PC-9 (cell line): ENCODE measurements around the gene JPH4. TPM values are rescaled to one million over a fixed set of nuclear protein-coding genes. Genes with fewer than 3 reads are reported as not detected.

Source experiments
- BruUV-seq: library from RNA; stranded (reverse); fragments of 400-500 nt; replicated peaks from 2 replicates; lab custom pipeline; 2021; lab: Mats Ljungman, UMichigan
- CTCF ChIA-PET: fragments of 300-600 bp; sonication (Branson Sonifier 250); formaldehyde crosslinking; loops from one replicate; lab custom pipeline; 2022; ENCODE audit warnings: antibody characterized with exemption; lab: Charles Lee
- POLR2A ChIA-PET: fragments of 300-600 bp; sonication (Branson Sonifier 250); formaldehyde crosslinking; loops from one replicate; lab custom pipeline; 2022; ENCODE audit warnings: antibody characterized with exemption; ENCODE audit not compliant: unreplicated experiment; lab: Charles Lee
- DNase-seq, 2 experiments: peaks; one replicate each; pipeline versions ENCODE4 v3.0.0 to v3.0.0-alpha.2; 2015 to 2022; ENCODE audit warnings: mixed read lengths in 1 of 2
- H2AFZ ChIP-seq: fragments of 200-600 bp; sonication (generic); 2 replicates; pipeline ENCODE4 v1.8.1; 2017; ENCODE audit warnings: antibody characterized with exemption
- H3F3A ChIP-seq: fragments of 200-600 bp; sonication (generic); 2 replicates; pipeline ENCODE4 v1.8.1; 2017; ENCODE audit warnings: antibody characterized with exemption, mild to moderate bottlenecking, low read depth; ENCODE audit not compliant: insufficient read depth
- H3K27ac ChIP-seq: fragments of 200-600 bp; sonication (generic); 2 replicates; pipeline ENCODE4 v1.6.1; 2016; ENCODE audit warnings: mixed run types
- H3K27me3 ChIP-seq: fragments of 200-600 bp; sonication (generic); 2 replicates; pipeline ENCODE4 v1.6.1; 2016; ENCODE audit warnings: low read depth, mixed run types; ENCODE audit not compliant: insufficient read depth
- H3K36me3 ChIP-seq: fragments of 200-600 bp; sonication (generic); 2 replicates; pipeline ENCODE4 v1.6.1; 2016; ENCODE audit warnings: low read depth, mixed run types
- H3K4me1 ChIP-seq: fragments of 200-600 bp; sonication (generic); replicated peaks from 2 replicates; pipeline ENCODE4 v1.6.1; 2016; ENCODE audit warnings: mixed run types; ENCODE audit not compliant: insufficient read depth
- H3K4me2 ChIP-seq: fragments of 200-600 bp; sonication (generic); 2 replicates; pipeline ENCODE4 v1.6.1; 2017; ENCODE audit warnings: mixed run types
- H3K4me3 ChIP-seq: fragments of 200-600 bp; sonication (generic); 2 replicates; pipeline ENCODE4 v1.6.1; 2016; ENCODE audit warnings: mixed run types
- H3K79me2 ChIP-seq: fragments of 200-600 bp; sonication (generic); 2 replicates; pipeline ENCODE4 v1.6.1; 2017; ENCODE audit warnings: low read depth, mixed run types
- H3K9me2 ChIP-seq: fragments of 200-600 bp; sonication (generic); 2 replicates; pipeline ENCODE4 v1.8.1; 2017; ENCODE audit warnings: mild to moderate bottlenecking; ENCODE audit not compliant: insufficient read depth
- H3K9me3 ChIP-seq: fragments of 200-600 bp; sonication (generic); 2 replicates; pipeline ENCODE4 v1.8.1; 2016; ENCODE audit warnings: low read depth; ENCODE audit not compliant: insufficient read depth
- H4K20me1 ChIP-seq: fragments of 200-600 bp; sonication (generic); 2 replicates; pipeline ENCODE4 v1.8.1; 2017; ENCODE audit not compliant: insufficient read depth
- EZH2 ChIP-seq: fragments of 200-600 bp; sonication (generic); IDR thresholded peaks from 2 replicates; pipeline ENCODE4 v1.8.0; 2017; ENCODE audit warnings: antibody characterized with exemption, low read depth
- intact Hi-C: fragments of 100-400 bp; cut with micrococcal nuclease; formaldehyde crosslinking; loops from one replicate; pipeline ENCODE4 v1.10.0; 2022; ENCODE audit not compliant: unreplicated experiment
- total RNA-seq: library from RNA; stranded (reverse); gene quantifications from 2 replicates; pipeline ENCODE4 v1.2.3, GENCODE V29; 2021
- TF ChIP-seq, protein P1 (sequence below): fragments of 200-600 bp; sonication (generic); conservative IDR thresholded peaks from 2 replicates; pipeline ENCODE4 v1.6.1; 2017; ENCODE audit warnings: mixed run types, antibody characterized with exemption, mild to moderate bottlenecking, moderate library complexity

JPH4 gene
- total RNA-seq, 1 experiment from 2014 or later = not detected

DNA sequence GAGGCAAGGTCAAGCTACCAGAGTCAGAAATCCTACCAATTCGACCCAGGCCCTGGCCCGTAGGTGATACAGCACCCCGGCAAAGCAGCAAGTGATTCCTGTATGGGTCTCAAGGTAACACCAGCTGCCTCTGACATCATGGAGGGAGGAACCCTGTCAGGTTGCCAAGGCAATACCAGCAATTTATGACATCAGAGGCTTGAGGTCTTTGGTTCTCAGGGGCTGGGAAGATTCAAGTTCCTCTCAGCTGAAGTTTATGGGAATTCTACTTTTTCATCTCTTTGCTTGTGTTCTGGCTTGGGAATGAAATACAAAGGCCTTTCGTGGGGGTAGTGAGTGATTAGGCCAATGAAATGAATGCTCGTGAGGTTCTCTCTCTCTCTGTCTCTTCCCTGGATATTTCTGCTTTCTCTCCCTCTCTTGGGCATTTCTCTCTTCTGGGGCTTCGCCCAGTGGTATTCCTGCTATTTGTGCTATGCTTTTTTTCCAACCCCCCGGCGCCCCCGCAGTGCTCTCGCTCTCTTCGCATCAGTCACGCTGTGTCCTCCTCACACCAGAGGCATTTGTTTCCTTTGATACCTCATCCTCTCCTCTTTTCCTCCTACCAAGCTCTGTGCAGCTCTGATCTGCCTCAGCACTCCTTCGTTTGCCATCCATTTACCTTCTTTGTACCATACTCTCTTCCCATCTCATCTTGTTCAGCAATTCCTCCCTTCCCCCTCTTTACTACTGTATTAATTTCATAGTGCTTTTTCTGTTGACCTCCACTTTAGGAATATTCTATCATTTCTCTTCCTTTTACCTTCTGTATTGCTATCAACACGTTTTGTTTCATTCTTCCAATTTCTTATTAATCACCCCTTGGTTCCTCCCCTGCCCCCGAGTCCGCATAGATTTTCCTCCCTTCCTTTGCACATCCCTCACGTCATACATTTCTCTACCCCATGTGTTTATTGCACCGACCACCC is 30.0 kb downstream of the JPH4 start:
- no peaks in the 10 kb centered on the region for H4K20me1 ChIP-seq
- no peak for DNase-seq
- no peaks in the 10 kb centered on the region for H3K4me1 ChIP-seq
- no peak overlapping the region for H3K27ac ChIP-seq
- POLR2A ChIA-PET = no interaction called here
- H3F3A ChIP-seq = no peaks in the 10 kb centered on the region
- no peaks in the 10 kb centered on the region for H3K9me3 ChIP-seq
- H3K79me2 ChIP-seq = no peaks in the 10 kb centered on the region
- BruUV-seq = no TSS peak
- no peaks in the 10 kb centered on the region for H3K27me3 ChIP-seq
- no peaks in the 10 kb centered on the region for H3K9me2 ChIP-seq
- H3K4me2 ChIP-seq = no peak overlapping the region
- intact Hi-C loops = no loop called here
- H3K4me3 ChIP-seq = no peak overlapping the region
- H2AFZ ChIP-seq = no peak overlapping the region
- no peak for TF ChIP-seq EZH2
- TF ChIP-seq, protein P1, sequence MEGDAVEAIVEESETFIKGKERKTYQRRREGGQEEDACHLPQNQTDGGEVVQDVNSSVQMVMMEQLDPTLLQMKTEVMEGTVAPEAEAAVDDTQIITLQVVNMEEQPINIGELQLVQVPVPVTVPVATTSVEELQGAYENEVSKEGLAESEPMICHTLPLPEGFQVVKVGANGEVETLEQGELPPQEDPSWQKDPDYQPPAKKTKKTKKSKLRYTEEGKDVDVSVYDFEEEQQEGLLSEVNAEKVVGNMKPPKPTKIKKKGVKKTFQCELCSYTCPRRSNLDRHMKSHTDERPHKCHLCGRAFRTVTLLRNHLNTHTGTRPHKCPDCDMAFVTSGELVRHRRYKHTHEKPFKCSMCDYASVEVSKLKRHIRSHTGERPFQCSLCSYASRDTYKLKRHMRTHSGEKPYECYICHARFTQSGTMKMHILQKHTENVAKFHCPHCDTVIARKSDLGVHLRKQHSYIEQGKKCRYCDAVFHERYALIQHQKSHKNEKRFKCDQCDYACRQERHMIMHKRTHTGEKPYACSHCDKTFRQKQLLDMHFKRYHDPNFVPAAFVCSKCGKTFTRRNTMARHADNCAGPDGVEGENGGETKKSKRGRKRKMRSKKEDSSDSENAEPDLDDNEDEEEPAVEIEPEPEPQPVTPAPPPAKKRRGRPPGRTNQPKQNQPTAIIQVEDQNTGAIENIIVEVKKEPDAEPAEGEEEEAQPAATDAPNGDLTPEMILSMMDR = no peak
- CTCF ChIA-PET = interaction anchor here (0.6 kb wide), 1 partner anchor 612 kb away, joined by 3 read pairs; the partner anchor contains the start of gene IRF9
- H3K36me3 ChIP-seq = no peaks in the 10 kb centered on the region

DNA sequence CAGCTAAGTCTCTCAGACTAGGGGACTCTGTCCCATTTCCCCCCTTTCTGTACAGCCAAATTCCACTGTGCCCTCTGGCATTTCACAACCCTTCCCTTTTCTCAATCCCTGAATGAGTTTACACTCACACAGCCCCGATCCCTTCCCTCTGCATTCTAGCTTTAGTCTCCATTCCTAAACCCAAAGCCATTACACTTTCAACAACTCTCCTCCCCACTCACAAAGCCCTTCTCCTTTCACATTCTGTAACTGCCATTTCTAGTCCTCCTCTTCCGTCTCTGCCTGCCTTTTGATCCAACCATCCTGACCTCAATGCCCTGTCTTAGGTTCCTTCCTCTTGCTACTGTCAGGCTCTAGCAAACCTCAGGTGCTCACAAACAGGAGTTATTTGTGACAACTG is 30.7 kb downstream of the JPH4 start:
- H3K36me3 ChIP-seq = no peaks in the 10 kb centered on the region
- H3K79me2 ChIP-seq = no peaks in the 10 kb centered on the region
- no peaks in the 10 kb centered on the region for H3K9me2 ChIP-seq
- TF ChIP-seq, protein P1 = no peak
- TF ChIP-seq EZH2 = no peak
- CTCF ChIA-PET = no interaction called here
- no peak overlapping the region for H3K4me3 ChIP-seq
- H3K27ac ChIP-seq = no peak overlapping the region
- H3K27me3 ChIP-seq = no peaks in the 10 kb centered on the region
- no peak overlapping the region for H3K4me2 ChIP-seq
- DNase-seq = no peak
- POLR2A ChIA-PET = no interaction called here
- no peaks in the 10 kb centered on the region for H3K4me1 ChIP-seq
- intact Hi-C loops = no loop called here
- no peaks in the 10 kb centered on the region for H3F3A ChIP-seq
- H4K20me1 ChIP-seq = no peaks in the 10 kb centered on the region
- BruUV-seq = no TSS peak
- no peak overlapping the region for H2AFZ ChIP-seq
- H3K9me3 ChIP-seq = no peaks in the 10 kb centered on the region

GRCh38 chr14:23546450-23547035 is 32.0 kb downstream of the JPH4 start:
- no peak overlapping the region for H3K4me3 ChIP-seq
- intact Hi-C loops = no loop called here
- H3K79me2 ChIP-seq = no peaks in the 10 kb centered on the region
- H3K27ac ChIP-seq = no peak overlapping the region
- no peaks in the 10 kb centered on the region for H3K36me3 ChIP-seq
- no peaks in the 10 kb centered on the region for H3K9me2 ChIP-seq
- H3K4me2 ChIP-seq = no peak overlapping the region
- BruUV-seq = no TSS peak
- H4K20me1 ChIP-seq = no peaks in the 10 kb centered on the region
- no peaks in the 10 kb centered on the region for H3K27me3 ChIP-seq
- DNase-seq = no peak
- H2AFZ ChIP-seq = no peak overlapping the region
- CTCF ChIA-PET = no interaction called here
- POLR2A ChIA-PET = no interaction called here
- TF ChIP-seq, protein P1 = no peak
- no peak for TF ChIP-seq EZH2
- H3K4me1 ChIP-seq = no peaks in the 10 kb centered on the region
- no peaks in the 10 kb centered on the region for H3F3A ChIP-seq
- H3K9me3 ChIP-seq = no peaks in the 10 kb centered on the region
